ENCODE results near the gene ADORA1.

Gene ADORA1

GRCh38 chr1:203190949-203191348, 63.4 kb downstream of the ADORA1 start:
- TF ChIP-seq CTCF (IDR thresholded peaks at IDR 0.05; ENCODE audit: control insufficient read depth, extremely low read depth, insufficient read depth) = no peak
- no peak overlapping the region for H3K4me3 ChIP-seq (ENCODE audit: low read depth, low read length)
- no peak for DNase-seq (ENCODE audit: low read depth)

- no peak overlapping the region for H3K4me3 ChIP-seq (ENCODE audit: low read depth, low read length)
- TF ChIP-seq CTCF (IDR thresholded peaks at IDR 0.05; ENCODE audit: control insufficient read depth, extremely low read depth, insufficient read depth) = no peak
- no peak for DNase-seq (ENCODE audit: low read depth)
Observed at GRCh38 chr1:203196371-203196770, 68.8 kb downstream of the ADORA1 start.

GRCh38 chr1:203197625-203198024, 70.1 kb downstream of the ADORA1 start:
- H3K4me3 ChIP-seq (ENCODE audit: low read depth, low read length) = no peak overlapping the region
- DNase-seq (ENCODE audit: low read depth) = no peak
- no peak for TF ChIP-seq CTCF (IDR thresholded peaks at IDR 0.05; ENCODE audit: control insufficient read depth, extremely low read depth, insufficient read depth)

- no peak for TF ChIP-seq CTCF (IDR thresholded peaks at IDR 0.05; ENCODE audit: control insufficient read depth, extremely low read depth, insufficient read depth)
- H3K4me3 ChIP-seq (ENCODE audit: low read depth, low read length) = no peak overlapping the region
- no peak for DNase-seq (ENCODE audit: low read depth)
Observed at GRCh38 chr1:203199002-203199401, 71.5 kb downstream of the ADORA1 start.

GRCh38 chr1:203199481-203199815, 71.9 kb downstream of the ADORA1 start:
- no peak for TF ChIP-seq CTCF (IDR thresholded peaks at IDR 0.05; ENCODE audit: control insufficient read depth, extremely low read depth, insufficient read depth)
- no peak for DNase-seq (ENCODE audit: low read depth)

GRCh38 chr1:203199816-203200571, 72.5 kb downstream of the ADORA1 start:
- no peak overlapping the region for H3K4me3 ChIP-seq (ENCODE audit: low read depth, low read length)
- no peak for DNase-seq (ENCODE audit: low read depth)
- no peak for TF ChIP-seq CTCF (IDR thresholded peaks at IDR 0.05; ENCODE audit: control insufficient read depth, extremely low read depth, insufficient read depth)

More at GRCh38 chr1:203199481-203199815, 71.9 kb downstream of the ADORA1 start:
- H3K4me3 ChIP-seq (ENCODE audit: low read depth, low read length) = no peak overlapping the region

GRCh38 chr1:203200916-203201315, 73.4 kb downstream of the ADORA1 start:
- no peak overlapping the region for H3K4me3 ChIP-seq (ENCODE audit: low read depth, low read length)
- DNase-seq (ENCODE audit: low read depth) = no peak
- TF ChIP-seq CTCF (IDR thresholded peaks at IDR 0.05; ENCODE audit: control insufficient read depth, extremely low read depth, insufficient read depth) = no peak
